ENCODE measurements around the gene BARHL1.

- no peak for TF ChIP-seq CTCF (conservative IDR thresholded peaks at IDR 0.05; ENCODE audit: low read length)
- no peak for TF ChIP-seq EZH2phosphoT487 (IDR thresholded peaks at IDR 0.05; ENCODE audit: borderline replicate concordance, low read depth, low read length)
Observed at GRCh38 chr9:132597073-132597775, 14.8 kb downstream of the BARHL1 start.

Data from OCI-LY7 (cell line).